WTC11 (cell line): ENCODE results near the gene NHLH2. TPM values are rescaled to one million over a fixed set of nuclear protein-coding genes. Genes with fewer than 3 reads are reported as not detected.

ENCODE experiments used
- ATAC-seq: fragments of 200-7000 bp; cut with Tn5 transposase; 2 replicates; pipeline ENCODE4 v1.10.0; 2021; ENCODE audit warnings: mild to moderate bottlenecking, moderate library complexity
- CTCF ChIA-PET: fragments of 300-600 bp; sonication (Branson Sonifier 250); formaldehyde crosslinking; loops from one replicate; lab custom pipeline; 2021; ENCODE audit warnings: antibody characterized with exemption; lab: Charles Lee
- POLR2A ChIA-PET: fragments of 350-600 bp; sonication (Branson Sonifier 250); formaldehyde crosslinking; loops from one replicate; lab custom pipeline; 2021; ENCODE audit warnings: antibody characterized with exemption; lab: Charles Lee
- DNase-seq: peaks from one replicate; pipeline ENCODE4 v3.0.0; 2021; ENCODE audit warnings: low spot score
- H3K27ac Mint-ChIP-seq: 2 replicates; pipeline ENCODE4 v1.8.0; 2021; ENCODE audit warnings: mixed read lengths
- H3K27me3 Mint-ChIP-seq: 2 replicates; pipeline ENCODE4 v1.8.0; 2021; ENCODE audit warnings: low read depth, mild to moderate bottlenecking, moderate library complexity, mixed read lengths
- H3K36me3 Mint-ChIP-seq: 2 replicates; pipeline ENCODE4 v1.8.0; 2021; ENCODE audit warnings: mixed read lengths
- H3K4me1 Mint-ChIP-seq: 2 replicates; pipeline ENCODE4 v1.8.0; 2022; ENCODE audit warnings: mixed read lengths
- H3K4me3 Mint-ChIP-seq: 2 replicates; pipeline ENCODE4 v1.8.0; 2021; ENCODE audit warnings: mild to moderate bottlenecking, moderate library complexity, mixed read lengths
- H3K9me3 Mint-ChIP-seq: 2 replicates; pipeline ENCODE4 v1.8.0; 2021; ENCODE audit warnings: mixed read lengths
- CBFB ChIP-seq: sonication (generic); formaldehyde crosslinking; IDR thresholded peaks from 2 replicates; pipeline ENCODE4 v1.8.1; 2022; ENCODE audit warnings: mild to moderate bottlenecking, low read depth, missing genetic modification reagents
- E2F4 ChIP-seq: sonication (generic); formaldehyde crosslinking; IDR thresholded peaks from 2 replicates; pipeline ENCODE4 v1.8.1; 2022; ENCODE audit warnings: low read depth, mild to moderate bottlenecking, moderate library complexity, missing genetic modification reagents, borderline replicate concordance
- E2F5 ChIP-seq: sonication (generic); formaldehyde crosslinking; IDR thresholded peaks from 2 replicates; pipeline ENCODE4 v1.8.1; 2022; ENCODE audit warnings: mild to moderate bottlenecking, moderate library complexity, missing genetic modification reagents
- FOXJ3 ChIP-seq: sonication (generic); formaldehyde crosslinking; IDR thresholded peaks from 2 replicates; pipeline ENCODE4 v1.9.0; 2021; ENCODE audit warnings: missing genetic modification reagents, mild to moderate bottlenecking, borderline replicate concordance
- FOXP4 ChIP-seq: sonication (generic); formaldehyde crosslinking; IDR thresholded peaks from 2 replicates; pipeline ENCODE4 v1.8.0; 2022; ENCODE audit warnings: mild to moderate bottlenecking, missing genetic modification reagents
- NFE2L1 ChIP-seq: sonication (generic); formaldehyde crosslinking; IDR thresholded peaks from 2 replicates; pipeline ENCODE4 v1.8.1; 2023; ENCODE audit warnings: missing genetic modification reagents
- PREB ChIP-seq: sonication (generic); formaldehyde crosslinking; IDR thresholded peaks from 2 replicates; pipeline ENCODE4 v1.8.1; 2022; ENCODE audit warnings: mild to moderate bottlenecking, missing genetic modification reagents, moderate library complexity, borderline replicate concordance
- PRRX2 ChIP-seq: fragments of 250-450 bp; sonication (Bioruptor Pico); IDR thresholded peaks from 2 replicates; pipeline ENCODE4 v1.8.0; 2021; ENCODE audit warnings: mild to moderate bottlenecking
- SOX15 ChIP-seq: fragments of 250-450 bp; sonication (Bioruptor Pico); IDR thresholded peaks from 2 replicates; pipeline ENCODE4 v1.9.0; 2021; ENCODE audit warnings: mild to moderate bottlenecking
- STAT6 ChIP-seq: sonication (generic); formaldehyde crosslinking; conservative IDR thresholded peaks from 2 replicates; pipeline ENCODE4 v1.8.1; 2023; ENCODE audit warnings: mild to moderate bottlenecking, low read depth, missing genetic modification reagents, moderate library complexity
- TEAD4 ChIP-seq: sonication (generic); formaldehyde crosslinking; IDR thresholded peaks from 2 replicates; pipeline ENCODE4 v1.8.0; 2022; ENCODE audit warnings: mild to moderate bottlenecking, missing genetic modification reagents
- ZNF121 ChIP-seq: sonication (generic); formaldehyde crosslinking; IDR thresholded peaks from 2 replicates; pipeline ENCODE4 v1.8.0; 2023; ENCODE audit warnings: missing genetic modification reagents
- ZNF423 ChIP-seq: fragments of 250-450 bp; sonication (Bioruptor Pico); IDR thresholded peaks from 2 replicates; pipeline ENCODE4 v2.1.2; 2022; ENCODE audit warnings: mild to moderate bottlenecking, moderate library complexity
- ZNF671 ChIP-seq: fragments of 250-450 bp; sonication (Bioruptor Pico); IDR thresholded peaks from 2 replicates; pipeline ENCODE4 v1.8.0; 2021; ENCODE audit warnings: mild to moderate bottlenecking
- total RNA-seq: library from RNA; stranded (reverse); gene quantifications from 3 replicates; pipeline ENCODE4 v1.2.3, GENCODE V29; 2021
- TF ChIP-seq, protein P1 (sequence below): sonication (generic); formaldehyde crosslinking; IDR thresholded peaks from 2 replicates; pipeline ENCODE4 v1.8.0; 2022; ENCODE audit warnings: mild to moderate bottlenecking, missing genetic modification reagents
- TF ChIP-seq, protein P2 (sequence below): fragments of 250-450 bp; sonication (Bioruptor Pico); IDR thresholded peaks from 2 replicates; pipeline ENCODE4 v1.9.0; 2021; ENCODE audit warnings: mild to moderate bottlenecking
- TF ChIP-seq, protein P3 (sequence below): sonication (generic); formaldehyde crosslinking; IDR thresholded peaks from 2 replicates; pipeline ENCODE4 v1.8.0; 2023; ENCODE audit warnings: mild to moderate bottlenecking, missing genetic modification reagents
- TF ChIP-seq, protein P4 (sequence below): sonication (generic); formaldehyde crosslinking; IDR thresholded peaks from 2 replicates; pipeline ENCODE4 v1.8.1; 2023; ENCODE audit warnings: mild to moderate bottlenecking, missing genetic modification reagents
- TF ChIP-seq, protein P5 (sequence below): sonication (generic); formaldehyde crosslinking; IDR thresholded peaks from 2 replicates; pipeline ENCODE4 v1.8.1; 2023; ENCODE audit warnings: mild to moderate bottlenecking, missing genetic modification reagents

NHLH2 gene
- total RNA-seq, 1 experiment from 2014 or later = 4.3 TPM

DNA sequence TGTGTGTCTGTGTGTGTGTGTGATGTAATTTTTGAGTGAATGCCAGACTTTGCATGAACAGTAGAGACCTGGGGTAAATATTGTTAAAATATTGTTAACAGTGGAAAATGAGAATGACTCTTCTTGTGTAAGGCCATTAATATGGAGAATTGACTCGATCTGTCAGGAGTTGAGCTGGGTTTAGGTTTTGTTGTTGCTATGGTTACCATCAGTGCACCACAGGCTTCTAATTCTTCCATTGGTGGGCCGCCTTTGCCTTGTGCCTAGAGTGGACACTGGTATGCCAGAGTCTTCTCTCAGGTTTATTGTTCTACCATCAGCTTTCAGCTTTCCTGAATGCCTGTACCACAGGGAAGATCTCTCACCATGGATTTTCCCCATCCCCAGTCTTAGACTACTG lies 10.0 kb upstream of the NHLH2 start:
- H3K9me3 Mint-ChIP-seq = peaks cover 8% of the 10 kb centered on the region
- H3K4me3 Mint-ChIP-seq = no peak overlapping the region
- H3K27ac Mint-ChIP-seq = no peak overlapping the region
- no peak for TF ChIP-seq ZNF423 (CRISPR knock-in tag)
- TF ChIP-seq, protein P1, sequence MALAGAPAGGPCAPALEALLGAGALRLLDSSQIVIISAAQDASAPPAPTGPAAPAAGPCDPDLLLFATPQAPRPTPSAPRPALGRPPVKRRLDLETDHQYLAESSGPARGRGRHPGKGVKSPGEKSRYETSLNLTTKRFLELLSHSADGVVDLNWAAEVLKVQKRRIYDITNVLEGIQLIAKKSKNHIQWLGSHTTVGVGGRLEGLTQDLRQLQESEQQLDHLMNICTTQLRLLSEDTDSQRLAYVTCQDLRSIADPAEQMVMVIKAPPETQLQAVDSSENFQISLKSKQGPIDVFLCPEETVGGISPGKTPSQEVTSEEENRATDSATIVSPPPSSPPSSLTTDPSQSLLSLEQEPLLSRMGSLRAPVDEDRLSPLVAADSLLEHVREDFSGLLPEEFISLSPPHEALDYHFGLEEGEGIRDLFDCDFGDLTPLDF (CRISPR knock-in tag) = no peak
- no peak for TF ChIP-seq TEAD4 (CRISPR knock-in tag)
- no peak for TF ChIP-seq CBFB (CRISPR knock-in tag)
- no peak for TF ChIP-seq ZNF121 (CRISPR knock-in tag)
- TF ChIP-seq FOXP4 (CRISPR knock-in tag) = no peak
- TF ChIP-seq FOXJ3 (CRISPR knock-in tag) = no peak
- no peak for TF ChIP-seq PRRX2
- TF ChIP-seq E2F4 (CRISPR knock-in tag) = no peak
- TF ChIP-seq SOX15 (CRISPR knock-in tag) = no peak
- TF ChIP-seq STAT6 = no peak
- ChIA-PET CTCF (no interaction called here), POLR2A (no interaction called here)
- no peaks in the 10 kb centered on the region for H3K36me3 Mint-ChIP-seq
- H3K4me1 Mint-ChIP-seq = no peaks in the 10 kb centered on the region
- DNase-seq (no peak), ATAC-seq (no peak)
- no peaks in the 10 kb centered on the region for H3K27me3 Mint-ChIP-seq

GRCh38 chr1:115847787-115848186 lies 6.9 kb upstream of the NHLH2 start:
- DNase-seq = no peak
- ChIA-PET POLR2A (no interaction called here), CTCF (interaction anchor here (1.2 kb wide), 1 partner anchor 134 kb away, joined by 3 read pairs; no protein-coding TSS in a partner anchor)
- ATAC-seq = no peak
- Mint-ChIP-seq H3K27ac (no peak overlapping the region), H3K4me3 (no peak overlapping the region), H3K9me3 (peaks cover 7% of the 10 kb centered on the region), H3K4me1 (peaks cover 5% of the 10 kb centered on the region), H3K27me3 (no peaks in the 10 kb centered on the region), H3K36me3 (no peaks in the 10 kb centered on the region)
- TF ChIP-seq, protein P2, sequence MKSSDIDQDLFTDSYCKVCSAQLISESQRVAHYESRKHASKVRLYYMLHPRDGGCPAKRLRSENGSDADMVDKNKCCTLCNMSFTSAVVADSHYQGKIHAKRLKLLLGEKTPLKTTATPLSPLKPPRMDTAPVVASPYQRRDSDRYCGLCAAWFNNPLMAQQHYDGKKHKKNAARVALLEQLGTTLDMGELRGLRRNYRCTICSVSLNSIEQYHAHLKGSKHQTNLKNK (CRISPR knock-in tag) = no peak
- TF ChIP-seq, protein P3, sequence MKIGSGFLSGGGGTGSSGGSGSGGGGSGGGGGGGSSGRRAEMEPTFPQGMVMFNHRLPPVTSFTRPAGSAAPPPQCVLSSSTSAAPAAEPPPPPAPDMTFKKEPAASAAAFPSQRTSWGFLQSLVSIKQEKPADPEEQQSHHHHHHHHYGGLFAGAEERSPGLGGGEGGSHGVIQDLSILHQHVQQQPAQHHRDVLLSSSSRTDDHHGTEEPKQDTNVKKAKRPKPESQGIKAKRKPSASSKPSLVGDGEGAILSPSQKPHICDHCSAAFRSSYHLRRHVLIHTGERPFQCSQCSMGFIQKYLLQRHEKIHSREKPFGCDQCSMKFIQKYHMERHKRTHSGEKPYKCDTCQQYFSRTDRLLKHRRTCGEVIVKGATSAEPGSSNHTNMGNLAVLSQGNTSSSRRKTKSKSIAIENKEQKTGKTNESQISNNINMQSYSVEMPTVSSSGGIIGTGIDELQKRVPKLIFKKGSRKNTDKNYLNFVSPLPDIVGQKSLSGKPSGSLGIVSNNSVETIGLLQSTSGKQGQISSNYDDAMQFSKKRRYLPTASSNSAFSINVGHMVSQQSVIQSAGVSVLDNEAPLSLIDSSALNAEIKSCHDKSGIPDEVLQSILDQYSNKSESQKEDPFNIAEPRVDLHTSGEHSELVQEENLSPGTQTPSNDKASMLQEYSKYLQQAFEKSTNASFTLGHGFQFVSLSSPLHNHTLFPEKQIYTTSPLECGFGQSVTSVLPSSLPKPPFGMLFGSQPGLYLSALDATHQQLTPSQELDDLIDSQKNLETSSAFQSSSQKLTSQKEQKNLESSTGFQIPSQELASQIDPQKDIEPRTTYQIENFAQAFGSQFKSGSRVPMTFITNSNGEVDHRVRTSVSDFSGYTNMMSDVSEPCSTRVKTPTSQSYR (CRISPR knock-in tag) = no peak
- TF ChIP-seq, protein P4, sequence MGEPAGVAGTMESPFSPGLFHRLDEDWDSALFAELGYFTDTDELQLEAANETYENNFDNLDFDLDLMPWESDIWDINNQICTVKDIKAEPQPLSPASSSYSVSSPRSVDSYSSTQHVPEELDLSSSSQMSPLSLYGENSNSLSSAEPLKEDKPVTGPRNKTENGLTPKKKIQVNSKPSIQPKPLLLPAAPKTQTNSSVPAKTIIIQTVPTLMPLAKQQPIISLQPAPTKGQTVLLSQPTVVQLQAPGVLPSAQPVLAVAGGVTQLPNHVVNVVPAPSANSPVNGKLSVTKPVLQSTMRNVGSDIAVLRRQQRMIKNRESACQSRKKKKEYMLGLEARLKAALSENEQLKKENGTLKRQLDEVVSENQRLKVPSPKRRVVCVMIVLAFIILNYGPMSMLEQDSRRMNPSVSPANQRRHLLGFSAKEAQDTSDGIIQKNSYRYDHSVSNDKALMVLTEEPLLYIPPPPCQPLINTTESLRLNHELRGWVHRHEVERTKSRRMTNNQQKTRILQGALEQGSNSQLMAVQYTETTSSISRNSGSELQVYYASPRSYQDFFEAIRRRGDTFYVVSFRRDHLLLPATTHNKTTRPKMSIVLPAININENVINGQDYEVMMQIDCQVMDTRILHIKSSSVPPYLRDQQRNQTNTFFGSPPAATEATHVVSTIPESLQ (CRISPR knock-in tag) = no peak
- TF ChIP-seq, protein P5, sequence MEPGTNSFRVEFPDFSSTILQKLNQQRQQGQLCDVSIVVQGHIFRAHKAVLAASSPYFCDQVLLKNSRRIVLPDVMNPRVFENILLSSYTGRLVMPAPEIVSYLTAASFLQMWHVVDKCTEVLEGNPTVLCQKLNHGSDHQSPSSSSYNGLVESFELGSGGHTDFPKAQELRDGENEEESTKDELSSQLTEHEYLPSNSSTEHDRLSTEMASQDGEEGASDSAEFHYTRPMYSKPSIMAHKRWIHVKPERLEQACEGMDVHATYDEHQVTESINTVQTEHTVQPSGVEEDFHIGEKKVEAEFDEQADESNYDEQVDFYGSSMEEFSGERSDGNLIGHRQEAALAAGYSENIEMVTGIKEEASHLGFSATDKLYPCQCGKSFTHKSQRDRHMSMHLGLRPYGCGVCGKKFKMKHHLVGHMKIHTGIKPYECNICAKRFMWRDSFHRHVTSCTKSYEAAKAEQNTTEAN (CRISPR knock-in tag) = no peak
- TF ChIP-seq PREB (no peak), ZNF671 (CRISPR knock-in tag) (no peak), E2F5 (CRISPR knock-in tag) (no peak), NFE2L1 (CRISPR knock-in tag) (no peak)
